GM19238 (cell line): Measurements from ENCODE around the gene PLSCR4.
"Not testable (repeated sequence)": the region's sequence is repeated elsewhere in the genome, so short reads cannot be mapped to it uniquely, and the experiment has no call there.

Experiments used
- DNase-seq: peaks from one replicate; pipeline ENCODE4 v3.0.0; 2011; ENCODE audit warnings: low spot score; ENCODE audit not compliant: insufficient read length

Gene PLSCR4, protein sequence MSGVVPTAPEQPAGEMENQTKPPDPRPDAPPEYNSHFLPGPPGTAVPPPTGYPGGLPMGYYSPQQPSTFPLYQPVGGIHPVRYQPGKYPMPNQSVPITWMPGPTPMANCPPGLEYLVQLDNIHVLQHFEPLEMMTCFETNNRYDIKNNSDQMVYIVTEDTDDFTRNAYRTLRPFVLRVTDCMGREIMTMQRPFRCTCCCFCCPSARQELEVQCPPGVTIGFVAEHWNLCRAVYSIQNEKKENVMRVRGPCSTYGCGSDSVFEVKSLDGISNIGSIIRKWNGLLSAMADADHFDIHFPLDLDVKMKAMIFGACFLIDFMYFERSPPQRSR

DNA sequence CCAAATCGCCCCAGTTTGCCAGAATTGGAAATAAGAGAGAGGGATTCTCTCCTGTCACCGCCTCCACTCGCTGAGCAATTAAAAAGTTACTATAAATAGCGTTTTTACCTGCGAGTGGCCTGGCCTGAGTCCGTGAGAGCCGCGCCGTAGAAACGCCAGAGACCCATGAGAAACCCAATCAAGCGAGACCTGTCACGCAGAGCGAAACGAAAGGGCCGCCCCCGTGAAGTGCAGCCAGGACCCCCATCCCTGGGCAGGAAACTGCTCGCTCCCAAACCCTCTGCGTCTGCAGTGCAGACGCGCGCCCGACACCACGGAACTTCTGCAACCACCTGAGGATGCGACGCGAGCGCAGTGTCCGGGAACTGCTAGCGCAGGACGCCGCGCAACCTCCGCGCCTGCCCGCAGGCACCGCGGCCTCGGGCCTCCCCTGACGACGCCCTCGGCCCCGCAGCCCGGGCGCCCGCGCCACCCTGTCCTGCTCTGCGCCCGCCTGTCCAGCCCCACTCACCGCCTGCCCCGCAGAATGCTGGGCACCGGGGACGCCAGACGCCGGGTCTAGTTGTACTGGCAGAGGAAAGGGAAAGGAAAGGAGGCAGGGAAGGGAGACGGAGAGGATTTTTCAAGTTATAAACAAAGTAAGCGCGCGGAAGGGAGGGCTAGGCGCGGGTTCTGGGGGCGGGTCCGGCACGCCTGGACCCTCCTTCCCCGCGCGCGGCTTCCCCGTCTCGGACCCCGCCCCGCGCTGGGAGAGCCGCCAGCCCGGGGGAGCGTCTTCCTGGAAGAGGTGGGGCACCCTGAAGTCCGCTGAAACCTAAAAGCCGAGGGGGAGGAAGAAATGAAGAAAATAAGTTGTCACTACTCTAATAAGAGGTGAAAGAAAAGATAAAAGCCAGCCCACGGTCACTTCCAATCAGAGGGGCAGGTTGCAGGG is at the start of gene PLSCR4:
TSS of gene PLSCR4 (minus strand) at position 657 of the 934 bp plus-strand sequence. CDS start 29,034 bp downstream, outside the sequence.
- DNase-seq, result peak; percentile 2

DNA sequence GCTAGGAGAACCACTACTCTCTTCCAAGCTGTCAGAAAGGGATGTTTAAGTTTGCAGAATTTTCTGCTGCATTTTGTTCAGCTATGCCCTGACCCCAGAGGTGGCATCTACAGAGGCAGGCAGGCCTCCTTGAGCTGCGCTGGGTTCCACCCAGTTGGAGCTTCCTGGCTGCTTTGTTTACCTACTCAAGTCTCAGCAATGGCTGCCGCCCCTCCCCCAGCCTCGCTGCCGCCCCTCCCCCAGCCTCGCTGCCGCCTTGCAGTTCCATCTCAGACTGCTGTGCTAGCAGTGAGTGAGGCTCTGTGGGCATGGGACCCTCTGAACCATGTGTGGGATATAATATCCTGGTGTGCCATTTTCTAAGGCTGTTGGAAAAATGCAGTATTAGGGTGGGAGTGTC is 42.5 kb upstream of the PLSCR4 start:
- DNase-seq, result not testable (repeated sequence)

DNA sequence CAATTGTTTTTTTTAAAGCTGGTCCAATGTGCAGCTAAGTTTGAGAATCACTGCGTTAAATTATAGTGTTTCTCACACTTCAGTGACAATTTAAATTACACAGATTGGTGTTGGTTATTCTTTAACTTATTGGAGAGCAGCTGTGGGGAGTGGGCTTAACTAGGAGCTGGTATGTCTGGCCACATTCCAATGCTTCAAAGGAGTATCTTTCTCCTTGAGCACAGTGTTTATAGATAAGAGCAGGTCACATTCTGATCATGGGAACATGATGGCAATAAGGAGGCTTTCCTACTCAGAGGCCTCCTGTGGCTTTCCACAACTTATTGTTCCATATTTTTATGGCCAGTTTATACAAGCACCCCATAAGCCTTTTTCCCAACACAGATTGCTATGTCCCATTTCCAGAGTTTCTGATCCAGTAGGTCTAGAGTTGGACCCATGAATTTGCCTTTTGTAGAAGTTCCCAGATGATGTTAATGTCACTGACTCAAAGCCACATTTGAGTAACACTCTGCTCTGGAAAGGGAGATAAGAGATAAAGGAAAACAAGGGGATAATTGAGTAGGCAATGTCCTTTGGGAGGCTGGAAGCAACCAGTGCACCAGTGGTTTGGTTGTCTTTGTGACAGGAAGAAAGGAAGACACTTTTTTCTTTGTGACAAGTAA is 33.0 kb upstream of the PLSCR4 start:
- DNase-seq, result no peak

DNA sequence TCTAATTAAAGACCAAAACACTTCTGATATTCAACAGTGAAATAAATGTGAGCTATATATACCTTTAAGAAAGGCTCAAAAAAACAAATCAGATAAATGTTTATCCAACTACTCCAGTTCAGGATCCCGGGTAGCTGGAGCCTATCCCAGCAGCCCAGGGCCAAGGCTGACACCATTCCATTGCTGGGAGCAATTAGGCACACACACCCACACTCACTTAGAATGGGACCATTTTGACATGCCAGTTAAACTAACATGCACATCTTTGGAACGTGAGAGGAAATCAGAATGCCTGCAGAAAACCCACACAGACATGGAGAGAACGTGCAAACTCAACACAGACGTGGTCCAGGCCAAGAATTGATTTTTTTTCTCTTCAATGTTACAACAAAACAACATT is 30.0 kb upstream of the PLSCR4 start:
- no peak for DNase-seq

DNA sequence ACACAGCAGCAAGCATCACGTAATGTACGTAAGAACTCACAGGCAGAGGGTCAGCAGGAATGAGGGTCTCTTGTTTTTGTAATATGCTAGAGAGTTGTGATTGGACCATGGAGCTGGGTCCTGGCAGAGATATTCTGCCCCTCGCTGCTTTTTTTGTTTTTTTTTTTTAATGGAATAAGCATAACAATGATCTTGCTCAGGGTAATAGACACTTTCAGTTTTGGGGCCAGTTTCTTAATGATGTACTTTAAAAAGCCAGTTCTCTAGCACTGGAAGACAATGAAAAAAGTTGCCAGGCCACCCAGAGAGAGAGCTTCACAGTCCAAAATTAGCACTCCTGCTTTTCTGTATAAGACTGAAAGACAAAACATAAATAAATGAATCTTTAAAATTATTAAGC is 29.0 kb upstream of the PLSCR4 start:
- no peak for DNase-seq

DNA sequence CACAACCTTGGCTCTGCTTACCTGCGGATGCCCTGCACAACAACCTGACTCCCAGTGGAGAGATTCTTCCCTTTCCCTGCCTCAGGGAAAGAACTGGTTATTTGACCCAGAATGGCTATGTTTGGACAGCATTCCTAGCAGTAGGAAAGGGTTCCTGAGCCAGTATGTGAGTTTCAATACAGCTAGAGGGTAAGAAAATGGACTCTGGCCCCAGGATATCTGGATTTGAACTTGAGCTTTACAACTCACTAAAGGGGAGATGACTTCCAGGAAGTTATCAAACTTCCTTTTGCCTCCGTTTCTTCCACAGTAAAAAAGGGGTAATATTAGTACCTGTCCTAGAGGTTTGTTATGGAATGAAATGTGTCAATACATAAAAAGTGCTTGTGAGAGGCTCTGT is 28.1 kb upstream of the PLSCR4 start:
- no peak for DNase-seq

DNA sequence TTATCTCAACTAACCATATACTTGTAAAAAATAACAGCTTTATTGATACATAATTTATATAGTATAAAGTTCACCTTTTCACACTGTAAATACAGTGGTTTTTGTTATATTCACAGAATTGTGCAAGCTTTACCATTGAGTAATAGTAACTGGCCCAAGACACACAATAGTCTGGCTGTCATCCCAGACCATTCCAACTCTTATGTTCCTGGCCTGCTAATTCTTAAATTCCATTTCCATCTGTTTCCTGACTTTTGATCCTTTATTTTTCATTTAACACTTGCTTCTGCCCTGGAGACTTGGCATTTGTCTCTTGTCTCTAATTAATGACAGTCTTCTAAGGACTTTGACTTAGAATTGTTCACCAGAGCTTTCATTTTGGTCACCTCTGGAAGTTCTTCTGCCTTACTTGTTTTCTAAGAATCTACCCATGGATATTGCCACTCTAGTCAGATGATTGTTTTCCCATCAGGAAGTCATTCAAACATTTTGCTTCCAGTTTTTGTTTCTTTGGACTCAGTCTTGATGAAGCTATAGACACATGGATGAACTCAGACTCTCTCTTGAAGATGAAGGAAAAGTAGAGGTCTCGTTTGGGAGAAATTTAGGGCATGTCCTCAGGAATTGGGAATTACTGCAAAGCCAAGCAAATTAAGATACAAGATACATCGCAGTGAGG is 27.2 kb upstream of the PLSCR4 start:
- no peak for DNase-seq

DNA sequence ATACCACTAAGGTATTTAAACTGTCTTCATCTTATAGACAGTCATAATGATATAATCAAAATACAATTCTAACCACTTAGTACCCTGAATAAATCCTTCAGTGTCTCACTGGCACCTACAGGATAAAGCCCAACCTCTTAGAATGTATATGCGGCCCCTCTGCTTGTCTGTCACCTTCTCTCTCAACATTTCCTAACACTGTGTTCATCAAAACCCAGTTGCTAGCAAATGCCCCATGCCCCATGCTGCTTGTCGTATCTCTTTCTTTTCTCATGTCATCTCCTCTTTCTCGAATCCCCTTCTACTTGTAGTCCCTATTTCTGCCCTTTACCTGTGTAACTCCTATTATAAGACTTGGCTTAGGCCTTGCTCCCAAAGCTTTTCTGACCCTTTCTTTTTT is 24.6 kb upstream of the PLSCR4 start:
- no peak for DNase-seq

DNA sequence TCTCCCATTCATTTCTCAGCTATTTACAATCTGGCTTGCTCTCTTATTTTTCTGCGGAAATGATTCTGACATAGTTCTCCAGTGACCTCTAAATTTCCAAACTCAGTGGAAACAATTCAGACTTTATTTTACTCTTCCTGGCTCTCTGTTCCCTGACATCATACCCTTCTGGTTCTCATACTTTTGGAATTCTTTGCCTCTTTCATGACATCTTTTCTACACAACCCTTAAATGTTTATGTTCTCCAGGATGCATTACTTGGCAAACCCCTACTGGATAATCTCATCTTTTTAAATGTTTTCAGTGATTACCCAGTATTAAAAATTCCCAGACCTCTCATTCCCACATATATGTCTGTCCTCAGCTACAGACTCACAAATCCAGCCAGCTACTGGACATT is 23.9 kb upstream of the PLSCR4 start:
- DNase-seq, result no peak

DNA sequence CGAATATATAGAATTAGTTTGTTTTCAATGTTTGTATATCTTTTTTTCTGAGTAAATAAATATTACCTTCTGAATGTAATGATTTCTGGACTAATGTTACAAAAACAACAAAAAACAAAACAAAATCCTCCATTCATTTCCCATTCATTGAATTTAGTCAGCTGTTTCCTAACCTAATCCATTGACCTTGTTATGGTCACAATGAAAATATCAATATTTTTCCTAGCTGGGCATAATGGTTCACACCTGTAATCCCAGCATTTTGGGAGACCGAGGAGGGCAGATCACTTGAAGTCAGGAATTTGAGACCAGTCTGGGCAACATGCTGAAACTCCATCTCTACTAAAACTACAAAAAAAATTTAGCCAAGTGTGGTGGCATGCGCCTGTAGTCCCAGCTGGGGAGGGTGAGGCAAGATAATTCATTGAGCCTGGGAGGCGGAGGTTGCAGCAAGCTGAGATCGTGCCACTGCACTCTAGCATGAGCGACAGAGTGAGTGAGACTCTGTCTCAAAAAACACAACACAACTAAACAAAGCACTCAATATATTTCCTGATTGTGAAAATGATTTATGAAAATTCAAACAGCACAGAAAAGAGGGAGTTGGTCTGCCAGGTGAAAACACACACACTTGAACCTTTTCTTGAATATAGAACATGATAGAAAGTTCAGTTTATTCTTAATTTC is 23.0 kb upstream of the PLSCR4 start:
- DNase-seq, result no peak

DNA sequence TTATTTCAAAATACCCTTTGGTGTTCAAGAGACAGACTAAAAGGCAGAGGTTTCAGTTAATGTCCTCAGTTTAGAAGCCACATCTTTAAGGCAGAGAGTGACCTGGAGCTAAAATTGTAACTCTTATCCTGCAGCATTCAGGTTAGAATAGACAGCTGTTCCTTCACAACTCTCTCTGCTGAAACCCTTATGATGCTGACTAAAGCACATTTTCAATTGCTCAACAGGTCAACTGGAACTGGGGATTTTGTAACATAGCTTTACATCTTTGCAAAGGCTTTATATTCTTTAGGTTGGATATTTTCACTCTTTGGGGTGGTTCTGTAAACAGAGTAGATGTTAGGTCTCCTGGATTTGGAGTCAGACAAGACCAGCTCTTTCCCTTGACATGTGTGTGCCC is 20.3 kb upstream of the PLSCR4 start:
- no peak for DNase-seq

DNA sequence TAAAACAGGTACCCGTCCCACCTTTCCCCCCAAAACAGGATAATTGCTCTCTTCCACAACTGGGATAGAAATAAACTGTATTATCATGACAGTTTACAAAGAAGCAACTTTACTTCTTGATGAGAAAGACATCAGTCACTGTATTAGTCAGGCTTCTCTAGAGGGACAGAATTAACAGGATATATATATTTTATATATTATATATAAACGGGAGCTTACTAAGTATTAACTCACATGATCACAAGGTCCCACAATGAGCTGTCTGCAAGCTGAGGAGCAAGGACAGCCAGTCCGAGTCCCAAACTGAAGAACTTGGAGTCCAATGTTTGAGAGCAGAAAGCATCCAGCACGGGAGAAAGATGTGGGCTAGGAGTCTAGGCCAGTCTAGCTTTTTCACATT is 18.4 kb upstream of the PLSCR4 start:
- DNase-seq, result no peak

DNA sequence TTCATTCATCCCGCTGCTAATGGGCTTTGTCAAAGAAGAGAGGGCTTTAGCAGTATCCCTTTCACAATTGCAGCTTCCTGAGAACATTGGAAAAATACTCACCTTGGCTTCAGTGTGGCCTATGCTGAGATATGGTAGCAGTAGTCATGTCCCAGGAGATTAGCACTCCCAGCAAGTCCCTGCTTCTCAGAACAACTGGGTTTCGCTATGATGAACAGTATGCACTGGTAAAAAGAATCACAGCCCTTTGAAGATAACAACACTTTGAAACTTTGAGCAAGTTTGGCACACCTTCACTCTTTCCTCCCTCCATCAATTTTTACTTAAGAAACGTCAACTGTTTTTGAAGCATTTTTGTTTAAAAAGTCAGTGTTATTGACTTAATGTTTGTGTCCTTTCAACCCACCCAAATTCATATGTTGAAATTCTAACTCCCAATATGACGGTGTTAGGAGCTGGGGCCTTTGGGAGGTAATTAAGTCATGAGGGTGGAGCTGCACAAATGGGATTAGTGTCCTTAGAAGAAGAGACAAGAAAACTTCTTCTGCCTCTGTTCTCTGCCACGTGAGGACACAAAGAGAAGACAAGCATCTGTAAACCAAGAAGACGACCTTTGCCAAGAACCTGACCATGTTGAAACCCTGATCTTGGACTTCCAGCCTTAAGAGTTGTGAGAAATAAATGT is 17.8 kb upstream of the PLSCR4 start:
- no peak for DNase-seq

DNA sequence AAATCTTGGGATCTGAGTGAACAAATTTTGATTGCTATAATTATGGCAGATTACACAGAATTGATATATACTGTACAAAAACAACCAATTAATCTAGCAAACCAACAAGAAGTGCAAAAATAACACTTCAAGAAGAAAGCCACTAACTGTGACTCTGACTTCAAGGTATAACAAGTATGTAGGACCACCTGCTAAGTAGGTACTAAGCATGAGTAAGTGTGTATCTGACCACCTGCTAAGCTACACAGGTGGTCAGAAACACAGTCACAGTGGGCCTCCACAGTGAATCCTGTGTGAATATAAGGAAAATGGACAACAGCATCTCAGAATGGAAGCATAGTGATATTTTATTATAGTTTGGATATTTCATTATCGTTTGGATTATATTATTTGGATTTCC is 14.8 kb upstream of the PLSCR4 start:
- DNase-seq, result no peak

DNA sequence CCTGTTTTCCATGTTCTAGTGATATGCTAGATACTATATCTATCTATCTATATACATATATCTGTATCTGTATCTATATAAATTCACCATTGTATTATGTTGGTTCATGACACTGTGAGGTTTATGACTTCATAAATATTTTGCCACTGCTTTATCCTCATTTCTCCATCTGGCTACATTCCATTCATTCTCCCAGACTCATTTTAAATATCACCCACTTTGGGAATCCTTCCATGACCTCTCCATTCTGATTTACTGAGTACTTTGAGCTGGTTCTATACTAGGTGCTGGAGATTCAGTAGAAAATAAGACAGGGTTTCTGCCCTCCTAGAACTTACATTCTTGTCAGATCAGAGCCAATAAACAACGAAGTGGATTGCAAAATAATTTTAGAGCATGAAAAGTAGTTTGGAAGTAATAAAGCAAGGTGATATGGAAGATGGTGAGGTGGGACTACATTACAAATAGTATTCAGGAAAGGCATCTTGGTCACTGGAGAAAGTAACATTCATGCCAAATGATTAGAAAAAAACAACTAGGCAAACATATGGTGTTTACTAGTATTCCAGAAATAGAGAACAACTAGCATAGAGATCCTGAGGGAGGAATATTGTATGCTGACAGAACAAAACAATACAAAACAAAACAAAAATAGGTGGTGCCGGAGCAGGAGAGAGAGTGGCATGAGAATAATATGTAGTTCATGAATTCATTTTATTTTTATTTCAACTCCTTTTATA is 11.6 kb upstream of the PLSCR4 start:
- DNase-seq, result no peak

DNA sequence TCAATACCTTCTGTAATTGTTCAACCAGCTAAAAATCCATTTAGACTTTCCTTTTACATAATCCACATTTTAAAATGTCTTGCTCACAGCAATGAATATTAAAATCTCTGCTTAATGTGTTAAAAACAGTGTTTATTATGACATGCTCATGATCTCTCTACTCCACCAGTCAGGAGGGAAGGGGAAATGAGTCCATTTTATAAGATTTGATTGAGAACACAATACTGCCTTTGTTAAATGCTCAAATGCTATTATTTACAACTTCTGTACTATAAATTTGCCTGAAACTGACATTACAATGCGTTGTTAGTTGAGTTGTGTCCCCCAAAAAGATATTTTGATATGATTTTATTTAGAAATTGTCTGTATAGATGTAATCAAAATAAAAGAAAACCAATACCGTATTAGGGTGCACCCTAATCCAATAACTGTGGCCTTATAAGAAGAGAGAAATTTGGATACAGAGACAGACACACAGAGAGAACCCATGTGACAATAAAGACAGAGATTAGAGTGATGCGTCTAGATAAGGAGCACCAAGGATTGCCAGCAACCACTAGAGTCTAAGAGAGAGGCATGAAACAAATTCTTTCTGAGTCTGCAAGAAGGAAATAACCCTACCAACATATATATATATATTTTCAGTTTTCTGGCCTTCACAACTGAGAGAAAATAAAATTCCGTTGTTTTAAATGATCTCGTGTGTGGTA is 9.1 kb upstream of the PLSCR4 start:
- DNase-seq, result no peak

DNA sequence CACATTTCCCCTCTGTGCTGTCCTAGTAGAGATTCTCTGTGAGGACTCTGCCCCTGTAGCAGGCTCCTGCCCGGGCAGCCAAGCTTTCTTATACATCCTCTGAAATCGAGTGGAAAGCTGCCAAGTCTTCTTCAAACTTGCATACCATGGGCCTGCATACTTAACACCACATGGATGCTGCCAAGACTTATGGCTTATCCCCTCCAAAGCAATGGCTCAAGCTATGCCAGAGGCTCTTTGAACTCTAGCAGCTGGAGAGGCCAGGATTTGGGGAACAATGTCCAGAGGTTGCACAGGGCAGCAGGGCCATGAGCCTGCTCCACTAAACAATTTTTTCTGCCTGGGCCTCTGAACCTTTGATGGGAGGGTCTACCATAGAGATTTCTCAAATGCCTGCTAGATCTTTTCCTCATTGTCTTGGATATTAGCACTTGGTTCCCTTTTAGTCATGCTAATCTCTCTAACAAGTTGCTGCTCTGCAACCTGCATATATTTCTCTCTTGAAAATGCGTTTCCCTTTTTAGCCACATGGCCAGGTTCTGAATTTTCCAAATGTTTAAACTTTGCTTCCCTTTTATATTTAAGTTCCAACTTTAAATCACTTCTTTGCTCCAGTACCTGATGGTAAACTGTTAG is 6.1 kb upstream of the PLSCR4 start:
- DNase-seq, result no peak

DNA sequence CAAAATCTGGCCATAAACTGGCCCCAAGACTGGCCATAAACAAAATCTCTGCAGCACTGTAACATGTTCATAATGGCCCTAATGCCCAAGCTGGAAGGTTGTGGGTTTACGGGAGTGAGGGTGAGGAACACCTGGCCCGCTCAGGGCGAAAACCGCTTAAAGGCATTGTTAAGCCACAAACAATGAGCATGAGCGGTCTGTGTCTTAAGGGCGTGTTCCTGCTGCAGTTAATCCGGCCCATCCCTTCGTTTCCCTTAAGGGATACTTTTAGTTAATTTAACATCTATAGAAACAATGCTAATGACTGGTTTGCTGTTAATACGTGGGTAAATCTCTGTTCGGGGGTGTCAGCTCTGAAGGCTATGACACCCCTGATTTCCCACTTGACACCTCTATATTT is 1.5 kb upstream of the PLSCR4 start:
- DNase-seq, result not testable (repeated sequence)
